SU-DHL-6 (cell line): ENCODE measurements around the gene NID2.

Source experiments
- CTCF ChIP-seq: fragments of 200-600 bp; sonication (generic); IDR thresholded peaks from one replicate; pipeline ENCODE4 v1.5.1; 2017; ENCODE audit warnings: antibody characterized with exemption, mild to moderate bottlenecking, low read length, moderate library complexity; ENCODE audit not compliant: insufficient read depth, poor library complexity, severe bottlenecking
- EZH2phosphoT487 ChIP-seq: fragments of 200-600 bp; sonication (generic), shearing (Covaris generic); conservative IDR thresholded peaks from 2 replicates; pipeline ENCODE4 v1.6.1; 2018; ENCODE audit warnings: mild to moderate bottlenecking, antibody characterized with exemption, low read length, moderate library complexity, mixed read lengths

DNA sequence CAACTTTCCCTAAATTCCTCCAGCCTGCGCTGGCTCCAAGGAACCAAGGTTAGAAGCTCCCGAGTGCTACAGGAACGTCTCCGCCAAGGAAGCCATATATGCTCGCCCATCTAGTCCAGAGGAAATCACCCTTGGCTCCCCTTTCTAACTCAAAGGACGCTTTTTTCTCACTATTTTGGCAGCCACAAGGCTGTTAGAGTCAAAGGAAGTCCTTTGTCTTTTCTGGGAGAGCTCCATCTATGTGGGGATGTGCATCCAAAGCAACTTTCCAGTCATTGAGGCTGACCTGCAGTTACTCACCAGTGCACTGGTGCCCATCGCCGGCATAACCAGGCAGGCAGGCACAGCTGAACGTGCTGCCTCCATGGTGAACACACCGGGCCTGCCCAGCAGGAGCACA lies 42.0 kb downstream of the NID2 start:
- TF ChIP-seq CTCF (no peak), EZH2phosphoT487 (no peak)
